Stimulated activated CD4-positive, alpha-beta T cell treated with anti-CD3 and anti-CD28 coated beads, Interleukin-12 subunit alpha, Interleukin-12 subunit beta, amount 100 ng/mL, for 24 hours (primary cell): Measurements from ENCODE around the gene KIAA0232.
"Not testable (repeated sequence)": the region's sequence is repeated elsewhere in the genome, so short reads cannot be mapped to it uniquely, and the experiment has no call there.

Experiments
- DNase-seq, 2 experiments: peaks; one replicate each; pipeline ENCODE4 v3.0.0-alpha.2; 2020; ENCODE audit warnings: low read depth in 2 of 2

The KIAA0232 gene

GRCh38 chr4:6881908-6882307, 99.4 kb downstream of the KIAA0232 start:
- no peak for DNase-seq

GRCh38 chr4:6884341-6884870, 101.9 kb downstream of the KIAA0232 start:
- DNase-seq, result no peak

- DNase-seq, result no peak
Observed at GRCh38 chr4:6885953-6886557, 103.5 kb downstream of the KIAA0232 start.

GRCh38 chr4:6886886-6887285, 104.4 kb downstream of the KIAA0232 start:
- DNase-seq, result no peak

- no peak for DNase-seq
Observed at GRCh38 chr4:6887591-6888371, 105.3 kb downstream of the KIAA0232 start.

GRCh38 chr4:6888506-6889071, 106.1 kb downstream of the KIAA0232 start:
- DNase-seq, result no peak

GRCh38 chr4:6889101-6889735, 106.7 kb downstream of the KIAA0232 start:
- DNase-seq, result no peak

GRCh38 chr4:6889736-6890324, 107.3 kb downstream of the KIAA0232 start:
- DNase-seq, result no peak

- DNase-seq, result no peak
Observed at GRCh38 chr4:6890358-6890757, 107.8 kb downstream of the KIAA0232 start.

GRCh38 chr4:6890971-6891370, 108.4 kb downstream of the KIAA0232 start:
- not testable (repeated sequence) for DNase-seq

- DNase-seq, result no peak
Observed at GRCh38 chr4:6891436-6892170, 109.1 kb downstream of the KIAA0232 start.

- DNase-seq, result no peak
Observed at GRCh38 chr4:6892190-6892908, 109.8 kb downstream of the KIAA0232 start.

GRCh38 chr4:6892909-6893202, 110.3 kb downstream of the KIAA0232 start:
- no peak for DNase-seq

- DNase-seq, result no peak
Observed at GRCh38 chr4:6893449-6894085, 111.0 kb downstream of the KIAA0232 start.

- no peak for DNase-seq
Observed at GRCh38 chr4:6894086-6894478, 111.6 kb downstream of the KIAA0232 start.

- DNase-seq, result no peak
Observed at GRCh38 chr4:6894528-6895498, 112.3 kb downstream of the KIAA0232 start.

- DNase-seq, result no peak
Observed at GRCh38 chr4:6896035-6896434, 113.5 kb downstream of the KIAA0232 start.

- DNase-seq, result no peak
Observed at GRCh38 chr4:6898763-6899162, 116.2 kb downstream of the KIAA0232 start.

GRCh38 chr4:6900181-6900812, 117.8 kb downstream of the KIAA0232 start:
- no peak for DNase-seq
